Neural progenitor cell (in vitro differentiated cells): ENCODE measurements around the gene SYVN1. TPM values are rescaled to one million over a fixed set of nuclear protein-coding genes. Genes with fewer than 3 reads are reported as not detected.

Source experiments
- DNase-seq: peaks from one replicate; pipeline ENCODE4 v3.0.0-alpha.2; 2016; ENCODE audit warnings: low spot score
- H2AFZ ChIP-seq: fragments of 200-600 bp; sonication (generic); replicated peaks from 2 replicates; pipeline ENCODE4 v1.6.1; 2016; ENCODE audit warnings: antibody characterized with exemption
- H3F3A ChIP-seq: fragments of 200-600 bp; sonication (generic); 2 replicates; pipeline ENCODE4 v1.6.1; 2016; ENCODE audit warnings: antibody characterized with exemption, low read depth
- H3K27ac ChIP-seq: fragments of 200-600 bp; sonication (generic); 2 replicates; pipeline ENCODE4 v1.5.1; 2016; ENCODE audit warnings: mild to moderate bottlenecking
- H3K27me3 ChIP-seq: fragments of 200-600 bp; sonication (generic); 2 replicates; pipeline ENCODE4 v1.6.1; 2016; ENCODE audit warnings: mild to moderate bottlenecking, moderate library complexity
- H3K36me3 ChIP-seq: fragments of 200-600 bp; sonication (generic); 2 replicates; pipeline ENCODE4 v1.5.1; 2016
- H3K4me1 ChIP-seq: fragments of 200-600 bp; sonication (generic); 2 replicates; pipeline ENCODE4 v1.6.1; 2016; ENCODE audit warnings: mixed run types
- H3K4me2 ChIP-seq: fragments of 200-600 bp; sonication (generic); 2 replicates; pipeline ENCODE4 v1.6.1; 2016
- H3K4me3 ChIP-seq: fragments of 200-600 bp; sonication (generic); 2 replicates; pipeline ENCODE4 v1.5.1; 2016
- H3K79me2 ChIP-seq: fragments of 200-600 bp; sonication (generic); 2 replicates; pipeline ENCODE4 v1.6.1; 2016; ENCODE audit warnings: low read depth
- H3K9ac ChIP-seq: fragments of 200-600 bp; sonication (generic); 2 replicates; pipeline ENCODE4 v1.6.1; 2016
- H3K9me3 ChIP-seq: fragments of 200-600 bp; sonication (generic); 2 replicates; pipeline ENCODE4 v1.5.1; 2016; ENCODE audit warnings: low read depth
- H4K20me1 ChIP-seq: fragments of 200-600 bp; sonication (generic); 2 replicates; pipeline ENCODE4 v1.6.1; 2016; ENCODE audit warnings: low read depth
- H3K27ac Mint-ChIP-seq: 3 replicates; pipeline ENCODE4 v1.8.0; 2021; ENCODE audit warnings: mixed read lengths
- H3K27me3 Mint-ChIP-seq: 2 replicates; pipeline ENCODE4 v1.8.0; 2022; ENCODE audit warnings: low read depth, mild to moderate bottlenecking, inconsistent platforms, moderate library complexity, mixed read lengths; ENCODE audit not compliant: insufficient read depth
- H3K36me3 Mint-ChIP-seq: 3 replicates; pipeline ENCODE4 v1.8.0; 2021; ENCODE audit warnings: mixed read lengths
- H3K4me1 Mint-ChIP-seq: 3 replicates; pipeline ENCODE4 v1.8.0; 2021; ENCODE audit warnings: mixed read lengths
- H3K4me3 Mint-ChIP-seq: 3 replicates; pipeline ENCODE4 v1.8.0; 2021; ENCODE audit warnings: mild to moderate bottlenecking, moderate library complexity, mixed read lengths
- H3K9me3 Mint-ChIP-seq: 3 replicates; pipeline ENCODE4 v1.8.0; 2020; ENCODE audit warnings: mixed read lengths
- EZH2 ChIP-seq: fragments of 200-600 bp; sonication (generic); IDR thresholded peaks from 2 replicates; pipeline ENCODE4 v1.6.1; 2017; ENCODE audit warnings: antibody characterized with exemption, mild to moderate bottlenecking, moderate library complexity
- EZH2phosphoT487 ChIP-seq: fragments of 200-600 bp; sonication (generic); IDR thresholded peaks from 2 replicates; pipeline ENCODE4 v1.6.1; 2017; ENCODE audit warnings: antibody characterized with exemption
- total RNA-seq: library from RNA; depleted of rRNA; stranded (reverse); fragments of >200 nt; gene quantifications from 2 replicates; pipeline ENCODE4 v1.2.3, GENCODE V29; 2015; ENCODE audit warnings: low replicate concordance
- TF ChIP-seq, protein P1 (sequence below): fragments of 200-600 bp; sonication (generic); IDR thresholded peaks from 2 replicates; pipeline ENCODE4 v1.5.1; 2017; ENCODE audit warnings: antibody characterized with exemption, mild to moderate bottlenecking

Gene SYVN1
- total RNA-seq, 1 donor from 2014 or later: 7.2 TPM

- no peak overlapping the region for H3K4me3 ChIP-seq
- Mint-ChIP-seq H3K27ac (no peak overlapping the region), H3K4me1 (no peaks in the 10 kb centered on the region), H3K4me3 (no peak overlapping the region), H3K27me3 (peaks cover 3% of the 10 kb centered on the region), H3K9me3 (no peaks in the 10 kb centered on the region), H3K36me3 (no peaks in the 10 kb centered on the region)
- H4K20me1 ChIP-seq: no peaks in the 10 kb centered on the region
- no peak overlapping the region for H3K27ac ChIP-seq
- no peaks in the 10 kb centered on the region for H3K79me2 ChIP-seq
- TF ChIP-seq EZH2phosphoT487 (no peak), EZH2 (no peak)
- TF ChIP-seq, protein P1, sequence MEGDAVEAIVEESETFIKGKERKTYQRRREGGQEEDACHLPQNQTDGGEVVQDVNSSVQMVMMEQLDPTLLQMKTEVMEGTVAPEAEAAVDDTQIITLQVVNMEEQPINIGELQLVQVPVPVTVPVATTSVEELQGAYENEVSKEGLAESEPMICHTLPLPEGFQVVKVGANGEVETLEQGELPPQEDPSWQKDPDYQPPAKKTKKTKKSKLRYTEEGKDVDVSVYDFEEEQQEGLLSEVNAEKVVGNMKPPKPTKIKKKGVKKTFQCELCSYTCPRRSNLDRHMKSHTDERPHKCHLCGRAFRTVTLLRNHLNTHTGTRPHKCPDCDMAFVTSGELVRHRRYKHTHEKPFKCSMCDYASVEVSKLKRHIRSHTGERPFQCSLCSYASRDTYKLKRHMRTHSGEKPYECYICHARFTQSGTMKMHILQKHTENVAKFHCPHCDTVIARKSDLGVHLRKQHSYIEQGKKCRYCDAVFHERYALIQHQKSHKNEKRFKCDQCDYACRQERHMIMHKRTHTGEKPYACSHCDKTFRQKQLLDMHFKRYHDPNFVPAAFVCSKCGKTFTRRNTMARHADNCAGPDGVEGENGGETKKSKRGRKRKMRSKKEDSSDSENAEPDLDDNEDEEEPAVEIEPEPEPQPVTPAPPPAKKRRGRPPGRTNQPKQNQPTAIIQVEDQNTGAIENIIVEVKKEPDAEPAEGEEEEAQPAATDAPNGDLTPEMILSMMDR: no peak
- H3K36me3 ChIP-seq: no peaks in the 10 kb centered on the region
- H3K4me1 ChIP-seq: no peaks in the 10 kb centered on the region
- H3K9ac ChIP-seq: no peak overlapping the region
- no peaks in the 10 kb centered on the region for H3K9me3 ChIP-seq
- no peaks in the 10 kb centered on the region for H3F3A ChIP-seq
- H3K27me3 ChIP-seq: no peaks in the 10 kb centered on the region
- no peak overlapping the region for H2AFZ ChIP-seq
- no peak for DNase-seq
- no peak overlapping the region for H3K4me2 ChIP-seq
Measured at GRCh38 chr11:65160643-65161042, 26.3 kb upstream of the SYVN1 start.

- no peak for DNase-seq
- no peaks in the 10 kb centered on the region for H3K79me2 ChIP-seq
- H3K27me3 ChIP-seq: no peaks in the 10 kb centered on the region
- H3F3A ChIP-seq: no peaks in the 10 kb centered on the region
- H3K36me3 ChIP-seq: no peaks in the 10 kb centered on the region
- no peak overlapping the region for H3K9ac ChIP-seq
- Mint-ChIP-seq H3K4me3 (no peak overlapping the region), H3K27ac (no peak overlapping the region), H3K36me3 (no peaks in the 10 kb centered on the region), H3K9me3 (no peaks in the 10 kb centered on the region), H3K4me1 (no peaks in the 10 kb centered on the region), H3K27me3 (peaks cover 3% of the 10 kb centered on the region)
- no peak overlapping the region for H3K4me2 ChIP-seq
- H3K4me3 ChIP-seq: no peak overlapping the region
- H2AFZ ChIP-seq: no peak overlapping the region
- H3K27ac ChIP-seq: no peak overlapping the region
- no peaks in the 10 kb centered on the region for H3K4me1 ChIP-seq
- H3K9me3 ChIP-seq: no peaks in the 10 kb centered on the region
- TF ChIP-seq, protein P1: no peak
- no peak for TF ChIP-seq EZH2
- TF ChIP-seq EZH2phosphoT487: no peak
- no peaks in the 10 kb centered on the region for H4K20me1 ChIP-seq
Measured at GRCh38 chr11:65159012-65159411, 24.7 kb upstream of the SYVN1 start.

GRCh38 chr11:65157336-65157735 is 23.0 kb upstream of the SYVN1 start:
- Histone ChIP-seq H3K79me2 (no peaks in the 10 kb centered on the region), H3K4me1 (no peaks in the 10 kb centered on the region), H3K4me2 (no peak overlapping the region), H3K9ac (no peak overlapping the region), H3F3A (no peaks in the 10 kb centered on the region), H2AFZ (no peak overlapping the region), H4K20me1 (no peaks in the 10 kb centered on the region), H3K36me3 (no peaks in the 10 kb centered on the region), H3K4me3 (no peak overlapping the region), H3K27me3 (no peaks in the 10 kb centered on the region), H3K9me3 (no peaks in the 10 kb centered on the region), H3K27ac (no peak overlapping the region)
- TF ChIP-seq EZH2phosphoT487 (no peak), EZH2 (no peak)
- TF ChIP-seq, protein P1: no peak
- Mint-ChIP-seq H3K9me3 (no peaks in the 10 kb centered on the region), H3K36me3 (no peaks in the 10 kb centered on the region), H3K4me1 (no peaks in the 10 kb centered on the region), H3K27ac (no peak overlapping the region), H3K4me3 (no peak overlapping the region), H3K27me3 (peaks cover under 1% of the 10 kb centered on the region)
- DNase-seq: no peak

- no peak overlapping the region for H2AFZ ChIP-seq
- no peaks in the 10 kb centered on the region for H3F3A ChIP-seq
- no peaks in the 10 kb centered on the region for H3K4me1 Mint-ChIP-seq
- H3K27me3 Mint-ChIP-seq: no peaks in the 10 kb centered on the region
- no peak overlapping the region for H3K4me2 ChIP-seq
- H3K9me3 Mint-ChIP-seq: no peaks in the 10 kb centered on the region
- no peaks in the 10 kb centered on the region for H3K9me3 ChIP-seq
- H3K9ac ChIP-seq: no peak overlapping the region
- H3K36me3 Mint-ChIP-seq: no peaks in the 10 kb centered on the region
- no peaks in the 10 kb centered on the region for H3K36me3 ChIP-seq
- H4K20me1 ChIP-seq: no peaks in the 10 kb centered on the region
- TF ChIP-seq EZH2 (no peak), EZH2phosphoT487 (no peak)
- TF ChIP-seq, protein P1: no peak
- H3K27ac ChIP-seq: no peak overlapping the region
- H3K27me3 ChIP-seq: no peaks in the 10 kb centered on the region
- H3K4me1 ChIP-seq: no peaks in the 10 kb centered on the region
- H3K79me2 ChIP-seq: no peaks in the 10 kb centered on the region
- DNase-seq: no peak
- no peak overlapping the region for H3K4me3 ChIP-seq
- no peak overlapping the region for H3K4me3 Mint-ChIP-seq
- no peak overlapping the region for H3K27ac Mint-ChIP-seq
Measured at GRCh38 chr11:65156926-65157325, 22.6 kb upstream of the SYVN1 start.
